Measurements from ENCODE around the gene VPS54. TPM values are rescaled to one million over a fixed set of nuclear protein-coding genes. Genes with fewer than 3 reads are reported as not detected.
"Not testable (repeated sequence)": the region's sequence is repeated elsewhere in the genome, so short reads cannot be mapped to it uniquely, and the experiment has no call there.

The VPS54 gene
- total RNA-seq, 3 donors from 2014 or later, result 26.9 to 39.8 (median 36.7) TPM

GRCh38 chr2:64001382-64002101 is 17.7 kb downstream of the VPS54 start:
- intact Hi-C loops (cut with DNase I; ENCODE audit: low total_unique reads), result no loop called here
- Histone ChIP-seq H3K36me3 (no peaks in the 10 kb centered on the region), H3K9me3 (no peaks in the 10 kb centered on the region), H3K27ac (no peak overlapping the region), H3K27me3 (no peaks in the 10 kb centered on the region), H3K4me3 (no peak overlapping the region), H3K4me1 (no peaks in the 10 kb centered on the region)
- DNase-seq (ENCODE audit: low spot score in 2 of 2), result no peak
- no peak for TF ChIP-seq POLR2A (IDR thresholded peaks at IDR 0.05)
- TF ChIP-seq POLR2AphosphoS5 (IDR thresholded peaks at IDR 0.05), result no peak
- no peak for TF ChIP-seq CTCF (IDR thresholded peaks at IDR 0.05)

GRCh38 chr2:64000630-64001381 is 18.4 kb downstream of the VPS54 start:
- Histone ChIP-seq H3K27ac (no peak overlapping the region), H3K27me3 (no peaks in the 10 kb centered on the region), H3K9me3 (no peaks in the 10 kb centered on the region), H3K36me3 (no peaks in the 10 kb centered on the region), H3K4me3 (no peak overlapping the region), H3K4me1 (no peaks in the 10 kb centered on the region)
- intact Hi-C loops (cut with DNase I; ENCODE audit: low total_unique reads), result no loop called here
- DNase-seq (ENCODE audit: low spot score in 2 of 2), result no peak
- TF ChIP-seq CTCF (IDR thresholded peaks at IDR 0.05) (no peak), POLR2AphosphoS5 (IDR thresholded peaks at IDR 0.05) (no peak)

- Histone ChIP-seq H3K36me3 (no peaks in the 10 kb centered on the region), H3K9me3 (no peaks in the 10 kb centered on the region), H3K27ac (no peak overlapping the region), H3K4me1 (no peaks in the 10 kb centered on the region), H3K4me3 (no peak overlapping the region), H3K27me3 (no peaks in the 10 kb centered on the region)
- TF ChIP-seq POLR2AphosphoS5 (IDR thresholded peaks at IDR 0.05) (no peak), CTCF (IDR thresholded peaks at IDR 0.05) (no peak), POLR2A (IDR thresholded peaks at IDR 0.05) (no peak)
- DNase-seq (ENCODE audit: low spot score in 2 of 2), result no peak
- intact Hi-C loops (cut with DNase I; ENCODE audit: low total_unique reads), result no loop called here
Measured at GRCh38 chr2:63999049-63999448, 20.2 kb downstream of the VPS54 start.

- intact Hi-C loops (cut with DNase I; ENCODE audit: low total_unique reads); H3K4me3 ChIP-seq; H3K36me3 ChIP-seq; H3K27ac ChIP-seq; H3K4me1 ChIP-seq; DNase-seq (ENCODE audit: low spot score in 2 of 2); H3K9me3 ChIP-seq; H3K27me3 ChIP-seq: not testable (repeated sequence)
Measured at GRCh38 chr2:63996582-63997198, 22.5 kb downstream of the VPS54 start.

GRCh38 chr2:63994329-63995070 is 24.7 kb downstream of the VPS54 start:
- intact Hi-C loops (cut with DNase I; ENCODE audit: low total_unique reads); H3K4me1 ChIP-seq: not testable (repeated sequence)

More at GRCh38 chr2:63994329-63995070, 24.7 kb downstream of the VPS54 start:
- not testable (repeated sequence) for H3K4me3 ChIP-seq; H3K36me3 ChIP-seq; H3K27me3 ChIP-seq; H3K9me3 ChIP-seq; DNase-seq (ENCODE audit: low spot score in 2 of 2); H3K27ac ChIP-seq
